Fibroblast of the conjunctiva (primary cell): Measurements from ENCODE around the gene CYP4V2.
"Not testable (repeated sequence)": the region's sequence is repeated elsewhere in the genome, so short reads cannot be mapped to it uniquely, and the experiment has no call there.

ENCODE experiments used
- DNase-seq: peaks from one replicate; pipeline ENCODE4 v3.0.0-alpha.2; 2010; ENCODE audit warnings: low read depth

CYP4V2 gene

GRCh38 chr4:186234367-186234766, 43.0 kb downstream of the CYP4V2 start:
- DNase-seq: no peak

GRCh38 chr4:186236126-186236525, 44.8 kb downstream of the CYP4V2 start:
- no peak for DNase-seq

- no peak for DNase-seq
These were observed 49.1 kb downstream of the CYP4V2 start for GRCh38 chr4:186240452-186240847.

GRCh38 chr4:186240848-186241491, 49.6 kb downstream of the CYP4V2 start:
- no peak for DNase-seq

GRCh38 chr4:186241616-186242015, 50.2 kb downstream of the CYP4V2 start:
- no peak for DNase-seq

- not testable (repeated sequence) for DNase-seq
These were observed 50.7 kb downstream of the CYP4V2 start for GRCh38 chr4:186242031-186242430.

- DNase-seq: no peak
These were observed 52.0 kb downstream of the CYP4V2 start for GRCh38 chr4:186243331-186243730.

- DNase-seq: no peak
These were observed 53.5 kb downstream of the CYP4V2 start for GRCh38 chr4:186244835-186245234.

GRCh38 chr4:186247062-186247752, 55.8 kb downstream of the CYP4V2 start:
- not testable (repeated sequence) for DNase-seq

- DNase-seq: no peak
These were observed 57.3 kb downstream of the CYP4V2 start for GRCh38 chr4:186248643-186249042.

GRCh38 chr4:186249785-186250754, 58.7 kb downstream of the CYP4V2 start:
- DNase-seq: no peak

- DNase-seq: no peak
These were observed 59.4 kb downstream of the CYP4V2 start for GRCh38 chr4:186250760-186251159.

- DNase-seq: no peak
These were observed 63.8 kb downstream of the CYP4V2 start for GRCh38 chr4:186255122-186255521.

GRCh38 chr4:186258216-186258811, 66.9 kb downstream of the CYP4V2 start:
- no peak for DNase-seq

GRCh38 chr4:186260117-186260503, 68.7 kb downstream of the CYP4V2 start:
- no peak for DNase-seq
